ENCODE data around the gene FAM170B.

Gene FAM170B

GRCh38 chr10:49151025-49151445 is 17.2 kb upstream of the FAM170B start:
- DNase-seq: no peak

- DNase-seq: no peak
Measured at GRCh38 chr10:49150426-49150825, 16.6 kb upstream of the FAM170B start.

- DNase-seq: no peak
Measured at GRCh38 chr10:49149881-49150280, 16.1 kb upstream of the FAM170B start.

DNA sequence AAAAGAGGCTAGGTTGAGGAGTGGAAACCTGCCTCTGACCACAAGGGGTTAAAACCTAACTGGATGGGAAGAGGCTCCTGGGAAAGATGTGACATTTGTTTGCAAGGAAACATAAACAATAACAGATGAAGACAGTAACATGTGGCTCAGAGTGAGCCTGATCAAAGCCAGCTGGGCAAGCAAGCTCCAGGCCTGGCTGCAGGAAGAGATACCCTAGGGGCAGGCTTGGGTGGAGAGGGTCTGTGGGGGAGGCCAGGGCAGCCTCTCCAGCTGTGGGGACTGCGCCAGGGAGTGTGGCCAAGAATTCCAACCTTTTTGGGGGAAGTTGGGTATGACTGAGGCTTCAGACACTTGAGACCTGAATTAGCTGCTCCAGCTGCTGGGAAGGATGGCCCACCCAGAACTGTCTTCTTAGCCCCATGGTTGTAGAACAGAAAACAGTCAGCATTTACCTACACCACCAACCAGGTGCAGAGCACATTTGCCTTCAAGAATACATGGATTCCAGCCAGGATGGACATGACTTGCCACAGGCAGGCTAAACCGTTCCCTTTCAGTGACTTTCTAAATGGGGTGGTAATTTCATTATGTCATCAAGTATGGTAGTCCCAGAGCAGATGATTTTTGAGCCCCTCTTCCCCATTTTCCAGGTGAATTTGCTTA is 10.4 kb upstream of the FAM170B start:
- DNase-seq: no peak

GRCh38 chr10:49143249-49143648 is 9.4 kb upstream of the FAM170B start:
- no peak for DNase-seq

GRCh38 chr10:49141541-49142332 is 7.9 kb upstream of the FAM170B start:
- DNase-seq: no peak

DNA sequence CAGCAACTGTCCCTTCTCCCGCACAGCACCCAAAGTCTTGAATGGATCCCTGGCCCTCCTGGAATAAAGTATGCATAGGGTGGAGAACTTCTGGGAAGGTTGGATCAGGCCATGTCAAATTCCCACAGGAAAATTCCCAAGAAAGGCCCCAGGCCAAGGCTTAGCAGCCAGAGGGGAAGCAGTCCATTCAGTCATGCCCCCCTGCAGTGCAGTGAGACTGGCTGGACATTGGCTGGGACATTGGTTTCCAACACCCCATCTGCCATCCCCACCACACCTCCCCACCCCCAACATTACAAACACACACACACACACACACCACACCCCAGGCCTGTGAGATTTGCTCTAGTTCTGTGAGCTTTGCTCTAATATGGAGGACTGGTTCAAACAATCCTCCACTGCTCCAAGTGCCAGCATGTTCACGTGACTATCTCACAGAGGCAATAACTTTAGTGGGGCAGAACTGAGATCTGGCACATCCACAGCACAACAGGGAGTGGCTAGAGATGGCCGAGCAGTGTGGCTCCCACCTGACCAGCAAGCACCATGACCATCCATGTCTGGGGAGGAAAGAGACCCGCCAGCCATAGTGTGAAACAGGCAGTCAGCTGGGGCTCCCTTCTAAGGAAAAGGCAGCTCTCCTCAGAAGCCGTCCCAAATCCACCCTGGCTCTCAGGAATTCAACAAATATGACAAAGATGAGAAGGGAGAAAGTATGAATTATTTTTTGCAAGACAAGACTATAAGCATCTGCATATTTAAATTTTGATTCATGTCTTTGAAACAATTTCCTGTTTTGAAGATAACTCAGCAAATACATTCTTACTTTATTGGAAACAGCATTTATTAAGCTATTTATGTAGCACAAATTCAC is 6.7 kb upstream of the FAM170B start:
- no peak for DNase-seq

DNA sequence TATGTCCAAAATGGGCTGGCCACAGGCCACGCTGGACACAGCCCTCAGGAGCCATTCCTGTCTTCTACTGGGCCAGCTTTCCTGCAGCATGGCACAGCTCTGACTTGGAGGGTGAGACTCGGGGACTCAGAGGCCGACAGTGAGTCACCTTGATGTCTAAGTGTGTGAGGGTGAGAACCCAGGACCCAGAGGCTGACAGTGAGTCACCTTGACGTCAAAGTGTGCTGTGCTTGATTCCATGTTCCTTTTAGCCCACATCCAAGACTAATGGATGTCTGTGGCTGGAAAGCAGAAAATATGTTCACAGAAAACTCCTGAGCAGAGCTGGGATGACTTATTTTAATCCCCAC is 6.0 kb upstream of the FAM170B start:
- DNase-seq: no peak

DNA sequence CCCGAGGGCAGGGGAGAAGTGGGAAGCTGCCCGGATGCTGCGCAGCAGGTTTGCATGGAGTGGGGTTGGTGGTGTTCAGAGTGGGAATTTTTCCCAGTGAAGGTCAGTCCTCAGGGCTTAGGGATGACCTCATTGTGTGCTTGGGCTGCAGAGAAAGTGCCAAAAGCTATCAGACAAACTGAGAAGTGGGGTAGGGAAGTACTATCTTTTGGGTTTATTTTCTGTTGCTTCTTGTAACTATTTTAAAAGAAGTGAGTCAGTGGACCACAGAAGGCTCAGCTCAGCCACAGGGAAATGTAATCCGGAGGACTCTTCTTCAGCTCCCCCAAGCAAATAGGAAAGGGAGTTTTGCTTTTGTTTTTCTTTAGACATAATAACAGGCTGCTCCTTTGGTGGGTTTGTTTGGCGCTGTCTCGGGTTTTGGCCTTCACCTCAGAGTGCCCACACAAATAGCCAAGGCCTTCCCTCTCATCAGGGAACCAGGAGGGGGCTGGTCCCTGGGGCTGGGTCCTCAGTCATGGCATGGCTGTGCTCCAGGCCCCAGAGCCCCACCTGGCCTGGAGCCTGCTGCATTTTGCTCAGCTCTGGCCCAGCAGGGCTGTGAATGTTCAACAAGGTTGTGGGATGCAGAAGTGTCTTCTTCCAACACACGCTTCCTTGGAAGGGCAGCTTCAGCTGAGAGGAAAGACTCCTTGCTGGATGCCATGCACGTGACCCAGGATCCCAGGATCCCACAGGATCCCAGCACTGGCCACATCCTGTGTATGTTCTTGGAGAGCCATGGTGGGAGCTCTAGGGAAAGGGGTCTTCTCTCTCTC is 5.4 kb upstream of the FAM170B start:
- DNase-seq: no peak

- no peak for DNase-seq
Measured at GRCh38 chr10:49138361-49138891, 4.6 kb upstream of the FAM170B start.

- DNase-seq: no peak
Measured at GRCh38 chr10:49136525-49136924, 2.7 kb upstream of the FAM170B start.

- DNase-seq: no peak
Measured at GRCh38 chr10:49135575-49136313, 1.9 kb upstream of the FAM170B start.

DNA sequence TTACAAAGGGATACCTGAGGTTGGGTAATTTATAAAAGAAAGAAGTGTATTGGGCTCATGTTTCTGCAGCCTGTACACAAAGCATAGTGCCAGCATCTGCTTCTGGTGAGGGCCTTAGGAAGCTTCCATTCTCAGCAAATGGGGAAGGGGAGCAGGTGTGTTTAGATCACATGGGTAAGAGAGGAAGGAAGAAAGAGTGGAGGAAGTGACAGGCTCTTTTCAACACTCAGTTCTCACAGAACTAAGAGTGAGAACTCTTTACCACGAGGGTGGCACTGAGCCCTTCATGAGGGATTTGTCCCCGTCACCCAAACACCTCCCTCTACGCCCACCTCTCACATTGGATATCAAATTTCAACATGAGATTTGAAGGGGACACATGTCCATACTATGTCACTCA is 506 bp upstream of the FAM170B start:
- DNase-seq: no peak

DNA sequence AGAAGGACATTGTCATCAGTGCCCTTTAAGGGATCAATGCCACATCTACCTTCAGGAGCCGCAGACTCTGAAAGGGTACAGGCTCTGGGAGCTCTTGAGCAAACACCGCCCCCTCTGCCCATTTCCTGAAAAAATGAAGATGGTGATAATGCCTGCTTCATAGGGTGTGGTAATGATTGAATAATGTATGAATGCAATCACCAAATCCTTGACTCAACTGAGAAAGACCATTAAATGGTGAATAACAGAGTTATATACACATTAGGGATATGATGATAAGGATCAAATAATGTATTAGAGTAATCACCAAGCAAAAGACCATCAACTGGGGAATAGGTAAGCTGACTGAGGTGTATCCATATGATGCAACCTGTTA is 1.5 kb downstream of the FAM170B start:
- DNase-seq: no peak

DNA sequence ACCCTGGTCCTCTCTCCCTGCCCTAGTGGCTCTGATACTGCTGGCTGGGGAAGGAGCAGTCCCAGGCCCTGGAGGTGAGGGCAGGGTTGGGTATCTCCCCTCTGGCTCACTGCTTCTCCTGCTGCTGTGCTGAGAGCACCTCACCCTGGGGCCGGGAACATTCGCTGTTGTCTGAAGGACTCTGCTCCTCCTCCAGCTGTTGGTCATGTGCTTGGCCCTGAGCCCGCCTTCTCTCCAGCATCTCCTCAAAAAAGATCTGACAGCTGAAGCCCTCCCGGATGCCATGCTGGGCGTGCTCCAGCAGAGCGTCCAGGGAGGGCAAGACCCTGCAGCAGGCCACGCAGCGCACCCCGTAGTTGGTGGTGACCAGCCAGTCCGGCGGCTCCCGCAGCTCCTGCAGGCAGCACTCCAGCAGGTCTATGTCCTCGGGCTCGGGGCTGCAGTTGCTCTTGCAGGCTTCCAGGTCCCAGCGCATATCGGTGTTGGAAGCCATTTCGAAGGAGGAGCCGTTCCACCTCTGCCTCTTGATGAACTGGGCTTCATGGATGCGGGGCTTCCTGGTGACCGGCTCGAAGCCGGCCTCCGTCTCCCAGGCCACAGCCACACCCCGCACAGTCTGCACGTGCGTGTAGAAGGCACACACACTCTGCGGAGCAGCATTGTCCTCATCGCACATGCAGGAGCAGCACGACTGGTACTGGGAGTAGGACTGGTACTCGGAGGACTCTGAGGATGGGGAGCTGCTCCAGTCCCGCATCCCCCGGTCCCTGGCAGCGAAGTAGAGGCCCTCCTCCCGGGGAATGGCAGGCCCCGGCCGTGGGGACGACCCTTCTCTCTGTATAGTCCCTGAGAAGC is 2.1 kb downstream of the FAM170B start:
- DNase-seq: no peak

- no peak for DNase-seq
Measured at GRCh38 chr10:49129376-49129775, 4.4 kb downstream of the FAM170B start.

- no peak for DNase-seq
Measured at GRCh38 chr10:49128854-49129253, 5.0 kb downstream of the FAM170B start.

DNA sequence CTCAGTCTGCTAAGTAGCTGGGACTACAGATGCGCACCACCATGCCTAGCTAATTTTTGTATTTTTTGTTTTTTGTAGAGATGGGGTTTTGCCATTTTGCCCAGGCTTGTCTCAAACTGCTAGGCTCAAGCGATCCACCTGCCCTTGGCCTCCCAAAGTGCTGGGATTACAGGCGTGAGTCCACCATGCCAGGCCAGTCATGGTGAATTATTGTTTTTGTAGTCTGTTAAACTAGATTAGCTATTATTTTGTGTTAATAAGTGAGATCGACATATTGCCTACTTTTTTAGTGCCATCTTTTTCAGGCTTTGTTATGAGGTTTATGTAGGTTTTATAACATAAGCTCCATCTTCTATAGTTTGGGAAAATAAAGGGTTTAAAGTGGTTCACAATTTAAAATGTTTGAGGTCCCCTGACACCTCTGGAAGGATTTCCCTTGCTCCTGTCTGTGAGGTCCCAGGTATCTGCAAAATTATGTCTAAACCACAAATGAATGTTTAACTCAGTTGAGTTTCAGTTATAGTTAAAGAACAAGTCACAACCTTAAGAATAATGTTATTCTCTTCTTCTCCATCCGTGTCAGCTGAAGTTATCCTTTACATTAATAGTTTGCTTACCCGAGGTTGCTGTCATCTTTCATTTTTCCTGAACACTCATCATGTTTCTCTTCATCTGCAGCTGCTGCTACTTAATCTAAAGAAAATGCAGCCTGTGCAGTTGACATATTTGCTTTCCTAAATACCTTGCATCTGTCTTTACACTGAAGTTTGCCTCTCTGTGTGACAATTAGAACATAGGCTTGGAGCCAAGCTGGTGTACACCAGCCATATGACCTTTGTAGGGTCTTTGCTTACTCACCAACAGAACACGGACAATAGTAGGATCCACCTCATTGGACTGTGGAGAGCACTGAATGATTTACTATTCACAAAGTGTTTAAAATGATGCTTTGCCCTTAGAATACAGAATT is 9.6 kb downstream of the FAM170B start:
- no peak for DNase-seq

DNA sequence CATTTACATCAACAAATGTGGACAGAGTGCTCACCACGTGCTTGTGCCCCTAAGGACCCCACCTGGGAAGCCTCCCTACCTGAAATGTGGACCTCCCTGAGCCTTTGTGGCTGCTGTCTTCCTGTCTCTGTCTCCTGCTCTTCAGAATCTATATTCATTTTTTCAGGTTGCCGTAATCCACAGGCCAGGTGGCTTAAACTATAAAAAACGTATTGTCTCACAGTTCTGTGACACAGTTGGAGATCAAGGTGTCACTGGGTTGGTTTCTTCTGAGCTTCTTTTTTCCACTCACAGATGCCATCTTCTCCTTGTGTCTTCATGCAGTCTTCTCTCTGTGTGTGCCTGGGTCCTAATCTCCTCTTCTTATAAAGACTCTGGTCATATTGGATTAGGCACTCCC is 12.9 kb downstream of the FAM170B start:
- DNase-seq: no peak

- peak; percentile 30 for DNase-seq
Measured at GRCh38 chr10:49119746-49120145, 14.1 kb downstream of the FAM170B start.

Measured in kidney glomerular epithelial cell (primary cell).